Right lobe of liver (tissue), 6 donors: ENCODE measurements around the gene OSBPL8. TPM values are rescaled to one million over a fixed set of nuclear protein-coding genes. Genes with fewer than 3 reads are reported as not detected.
"Not testable (repeated sequence)": the region's sequence is repeated elsewhere in the genome, so short reads cannot be mapped to it uniquely, and the experiment has no call there.

Experiments used
- ATAC-seq, 4 donors: fragments of 200-7000 bp; cut with Tn5 transposase; one replicate each; pipeline ENCODE4 v1.9.1; 2020; ENCODE audit warnings: mild to moderate bottlenecking in 4 of 4, moderate library complexity in 4 of 4
- DNase-seq, 3 donors: peaks; one replicate each; pipeline ENCODE4 v3.0.0-alpha.2; 2020
- H3K27ac ChIP-seq, 3 donors: fragments of 200-600 bp; one replicate each; pipeline ENCODE4 v1.8.0; 2022
- H3K27me3 ChIP-seq, 2 donors: fragments of 200-600 bp; one replicate each; pipeline ENCODE4 v1.8.0; 2022
- H3K36me3 ChIP-seq, 4 donors: fragments of 200-600 bp; sonication (generic) in 1 of 4; one replicate each; pipeline versions ENCODE4 v1.5.1 to v1.8.0; 2017 to 2022; ENCODE audit warnings: control low read depth in 1 of 4
- H3K4me1 ChIP-seq, 4 donors: fragments of 200-600 bp; sonication (generic) in 1 of 4; one replicate each; pipeline versions ENCODE4 v1.5.1 to v1.8.0; 2017 to 2022; ENCODE audit warnings: control low read depth in 1 of 4
- H3K4me3 ChIP-seq, 3 donors: fragments of 200-600 bp; one replicate each; pipeline ENCODE4 v1.8.0; 2022
- H3K9me3 ChIP-seq, 4 donors: fragments of 200-600 bp; sonication (generic) in 1 of 4; one replicate each; pipeline versions ENCODE4 v1.5.1 to v1.8.0; 2017 to 2022; ENCODE audit warnings: control low read depth in 1 of 4
- POLR2A ChIP-seq: fragments of 450-650 bp; IDR thresholded peaks from one replicate; pipeline ENCODE4 v1.6.1; 2017; ENCODE audit warnings: antibody characterized with exemption, mild to moderate bottlenecking
- WGBS: methylation state at CpG from one replicate; pipeline ENCODE4 v1.1.6; 2018; ENCODE audit warnings: low coverage, low lambda C conversion rate; ENCODE audit not compliant: insufficient coverage; ENCODE audit errors: missing lambda C conversion rate; 5-methylcytosine and 5-hydroxymethylcytosine counted together
- intact Hi-C, 2 donors: fragments of 100-400 bp; cut with DNase I; formaldehyde crosslinking; loops; one replicate each; pipeline versions ENCODE4 v1.11.2 to v1.14.1; 2022
- total RNA-seq, 6 experiments: library from RNA; depleted of rRNA in 2 of 6; stranded (reverse); fragments of >200 nt in 2 of 6; fragmentation: NEBNext Ultra II Directional in 3 of 6; extraction: Animal tissue kit (Norgen Biotek cat#: 25700) in 3 of 6; gene quantifications; one replicate each; pipeline versions ENCODE4 v1.1.0 to v1.2.4, GENCODE V29; 2016 to 2023
- TF ChIP-seq, protein P1 (sequence below), 4 donors: fragments of 200-600 bp in 3 of 4; fragments of 450-650 bp in 1 of 4; IDR thresholded peaks; one replicate each; pipeline versions ENCODE4 v1.5.1 to v1.8.0; 2016 to 2022; ENCODE audit warnings: antibody characterized with exemption in 4 of 4, mild to moderate bottlenecking in 2 of 4
- donor health status: DM: no; HTN: yes; CAD: no.
- donor health status: DM: no; HTN: no; CAD: no.
- donor health status: DM: no; HTN: no; CAD: no.
- donor health status: DM: no; HTN: yes; CAD: no.
- donor health status: DM: no; HTN: yes; CAD: no.

Gene OSBPL8
- total RNA-seq, 6 experiments from 2014 or later: 20.2 to 29.1 (median 24.2) TPM

DNA sequence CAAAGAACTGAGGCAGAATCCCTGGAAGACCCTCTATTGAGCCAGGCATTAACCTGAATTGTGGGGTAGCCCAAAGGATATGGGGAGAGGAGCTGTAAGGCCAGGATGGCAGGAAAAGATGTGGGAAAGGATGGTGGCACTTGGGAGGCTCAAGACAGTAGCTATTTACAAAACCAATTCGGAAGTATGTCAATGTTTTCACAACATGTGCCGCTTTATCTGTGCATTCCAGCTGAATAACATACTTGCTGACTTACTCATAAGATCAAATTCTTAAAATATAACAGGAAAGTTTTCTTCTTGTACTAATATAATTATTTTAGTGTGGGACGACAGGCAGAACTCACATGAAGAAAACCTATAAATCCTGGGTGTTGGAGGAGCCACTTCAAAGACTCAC lies 222.0 kb downstream of the OSBPL8 start:
- Histone ChIP-seq H3K27me3 (no peaks in the 10 kb centered on the region), H3K4me3 (no peak overlapping the region), H3K4me1 (no peaks in the 10 kb centered on the region), H3K36me3 (no peaks in the 10 kb centered on the region), H3K9me3 (no peaks in the 10 kb centered on the region), H3K27ac (no peak overlapping the region)
- 72% methylated on average over 3 of the region's 3 CpGs for WGBS
- intact Hi-C loops: no loop called here
- TF ChIP-seq, protein P1, sequence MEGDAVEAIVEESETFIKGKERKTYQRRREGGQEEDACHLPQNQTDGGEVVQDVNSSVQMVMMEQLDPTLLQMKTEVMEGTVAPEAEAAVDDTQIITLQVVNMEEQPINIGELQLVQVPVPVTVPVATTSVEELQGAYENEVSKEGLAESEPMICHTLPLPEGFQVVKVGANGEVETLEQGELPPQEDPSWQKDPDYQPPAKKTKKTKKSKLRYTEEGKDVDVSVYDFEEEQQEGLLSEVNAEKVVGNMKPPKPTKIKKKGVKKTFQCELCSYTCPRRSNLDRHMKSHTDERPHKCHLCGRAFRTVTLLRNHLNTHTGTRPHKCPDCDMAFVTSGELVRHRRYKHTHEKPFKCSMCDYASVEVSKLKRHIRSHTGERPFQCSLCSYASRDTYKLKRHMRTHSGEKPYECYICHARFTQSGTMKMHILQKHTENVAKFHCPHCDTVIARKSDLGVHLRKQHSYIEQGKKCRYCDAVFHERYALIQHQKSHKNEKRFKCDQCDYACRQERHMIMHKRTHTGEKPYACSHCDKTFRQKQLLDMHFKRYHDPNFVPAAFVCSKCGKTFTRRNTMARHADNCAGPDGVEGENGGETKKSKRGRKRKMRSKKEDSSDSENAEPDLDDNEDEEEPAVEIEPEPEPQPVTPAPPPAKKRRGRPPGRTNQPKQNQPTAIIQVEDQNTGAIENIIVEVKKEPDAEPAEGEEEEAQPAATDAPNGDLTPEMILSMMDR (IDR thresholded peaks at IDR 0.05): no peak
- TF ChIP-seq POLR2A: no peak
- ATAC-seq (no peak), DNase-seq (no peak)

DNA sequence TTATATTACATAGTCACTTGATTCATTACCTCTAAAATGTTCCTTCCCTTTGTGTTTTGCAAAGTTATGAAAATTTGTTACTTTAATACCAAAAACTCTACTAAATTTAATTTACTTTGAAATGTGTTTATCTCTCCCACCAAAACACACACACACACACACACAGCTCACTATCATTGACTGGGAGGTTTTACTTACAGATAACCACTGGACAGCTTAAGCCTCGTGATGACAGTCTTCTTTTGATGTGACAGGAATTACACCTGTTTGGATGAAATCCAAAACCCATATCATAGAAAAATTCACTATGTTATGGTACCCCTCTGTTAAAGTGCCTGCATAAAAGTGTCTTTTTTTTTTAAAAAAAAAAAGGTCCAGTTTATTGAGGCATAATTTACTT lies 227.0 kb downstream of the OSBPL8 start:
- WGBS: 47% methylated on average over 1 of the region's 1 CpG
- Histone ChIP-seq H3K4me1 (no peaks in the 10 kb centered on the region), H3K4me3 (no peak overlapping the region), H3K27me3 (no peaks in the 10 kb centered on the region), H3K27ac (no peak overlapping the region), H3K9me3 (no peaks in the 10 kb centered on the region), H3K36me3 (no peaks in the 10 kb centered on the region)
- TF ChIP-seq POLR2A: no peak
- intact Hi-C loops: no loop called here
- ATAC-seq (no peak), DNase-seq (no peak)

DNA sequence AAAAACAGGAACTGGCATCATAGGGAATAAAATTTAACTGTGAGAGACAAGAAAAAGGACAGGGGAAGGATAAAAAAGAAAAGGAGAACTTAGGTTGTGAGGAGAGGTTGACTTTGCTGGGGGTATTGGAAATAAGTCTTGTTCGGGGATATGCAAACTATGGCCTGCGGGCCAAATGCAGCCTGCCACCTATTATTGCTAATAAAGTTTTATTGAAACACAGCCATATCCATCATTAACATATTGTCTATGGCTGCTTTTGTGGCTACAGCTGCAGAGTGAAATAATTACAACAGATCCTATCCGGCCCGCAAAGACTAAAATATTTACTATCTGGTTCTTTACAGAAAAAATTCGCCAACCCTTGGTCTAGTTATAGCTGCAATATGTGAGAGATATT lies 230.0 kb downstream of the OSBPL8 start:
- H3K27ac ChIP-seq: no peak overlapping the region
- no peak for ATAC-seq
- no peaks in the 10 kb centered on the region for H3K27me3 ChIP-seq
- no peak for DNase-seq
- WGBS: 91% methylated on average over 5 of the region's 5 CpGs
- H3K9me3 ChIP-seq: no peaks in the 10 kb centered on the region
- no peaks in the 10 kb centered on the region for H3K36me3 ChIP-seq
- intact Hi-C loops: no loop called here
- no peak overlapping the region for H3K4me3 ChIP-seq
- H3K4me1 ChIP-seq: no peaks in the 10 kb centered on the region
- TF ChIP-seq POLR2A: no peak

DNA sequence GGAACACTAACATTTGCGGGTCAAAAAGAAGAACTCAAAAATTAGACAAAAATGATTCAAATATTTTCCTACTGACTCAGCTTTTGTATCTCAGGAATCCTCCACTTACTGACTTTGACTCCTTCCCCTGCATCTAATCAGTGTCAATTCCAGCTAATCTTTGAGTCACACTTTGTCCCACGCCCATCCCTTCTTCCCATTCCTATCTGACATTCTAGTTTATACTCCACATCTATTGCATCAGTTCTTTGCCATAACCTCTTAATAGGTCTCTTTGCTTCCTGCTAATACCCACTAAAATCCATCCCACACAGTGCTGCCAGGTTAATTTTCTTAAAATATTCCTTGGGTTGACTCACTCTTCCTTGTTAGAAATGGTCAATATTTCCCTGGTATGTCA lies 230.4 kb downstream of the OSBPL8 start:
- TF ChIP-seq POLR2A: no peak
- TF ChIP-seq, protein P1 (IDR thresholded peaks at IDR 0.05): no peak
- Histone ChIP-seq H3K4me1 (no peaks in the 10 kb centered on the region), H3K27me3 (no peaks in the 10 kb centered on the region), H3K9me3 (no peaks in the 10 kb centered on the region), H3K36me3 (no peaks in the 10 kb centered on the region), H3K4me3 (no peak overlapping the region), H3K27ac (no peak overlapping the region)
- DNase-seq (no peak), ATAC-seq (no peak)
- WGBS: 83% methylated on average over 2 of the region's 2 CpGs
- intact Hi-C loops: no loop called here

DNA sequence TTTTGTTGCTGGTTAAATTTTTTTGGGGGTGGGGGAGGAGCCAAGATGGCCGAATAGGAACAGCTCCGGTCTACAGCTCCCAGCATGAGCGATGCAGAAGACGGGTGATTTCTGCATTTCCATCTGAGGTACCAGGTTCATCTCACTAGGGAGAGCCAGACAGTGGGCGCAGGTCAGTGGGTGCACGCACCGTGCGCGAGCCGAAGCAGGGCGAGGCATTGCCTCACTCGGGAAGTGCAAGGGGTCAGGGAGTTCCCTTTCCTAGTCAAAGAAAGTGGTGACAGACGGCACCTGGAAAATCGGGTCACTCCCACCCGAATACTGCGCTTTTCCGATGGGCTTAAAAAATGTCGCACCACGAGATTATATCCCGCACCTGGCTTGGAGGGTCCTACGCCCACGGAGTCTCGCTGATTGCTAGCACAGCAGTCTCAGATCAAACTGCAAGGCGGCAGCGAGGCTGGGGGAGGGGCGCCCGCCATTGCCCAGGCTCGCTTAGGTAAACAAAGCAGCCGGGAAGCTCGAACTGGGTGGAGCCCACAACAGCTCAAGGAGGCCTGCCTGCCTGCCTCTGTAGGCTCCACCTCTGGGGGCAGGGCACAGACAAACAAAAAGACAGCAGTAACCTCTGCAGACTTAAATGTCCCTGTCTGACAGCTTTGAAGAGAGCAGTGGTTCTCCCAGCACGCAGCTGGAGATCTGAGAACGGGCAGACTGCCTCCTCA lies 239.8 kb downstream of the OSBPL8 start:
- H3K9me3 ChIP-seq, H3K4me1 ChIP-seq, intact Hi-C loops, H3K27ac ChIP-seq, ATAC-seq, H3K4me3 ChIP-seq, DNase-seq, H3K36me3 ChIP-seq, H3K27me3 ChIP-seq: not testable (repeated sequence)
- 93% methylated on average over 4 of the region's 32 CpGs for WGBS

DNA sequence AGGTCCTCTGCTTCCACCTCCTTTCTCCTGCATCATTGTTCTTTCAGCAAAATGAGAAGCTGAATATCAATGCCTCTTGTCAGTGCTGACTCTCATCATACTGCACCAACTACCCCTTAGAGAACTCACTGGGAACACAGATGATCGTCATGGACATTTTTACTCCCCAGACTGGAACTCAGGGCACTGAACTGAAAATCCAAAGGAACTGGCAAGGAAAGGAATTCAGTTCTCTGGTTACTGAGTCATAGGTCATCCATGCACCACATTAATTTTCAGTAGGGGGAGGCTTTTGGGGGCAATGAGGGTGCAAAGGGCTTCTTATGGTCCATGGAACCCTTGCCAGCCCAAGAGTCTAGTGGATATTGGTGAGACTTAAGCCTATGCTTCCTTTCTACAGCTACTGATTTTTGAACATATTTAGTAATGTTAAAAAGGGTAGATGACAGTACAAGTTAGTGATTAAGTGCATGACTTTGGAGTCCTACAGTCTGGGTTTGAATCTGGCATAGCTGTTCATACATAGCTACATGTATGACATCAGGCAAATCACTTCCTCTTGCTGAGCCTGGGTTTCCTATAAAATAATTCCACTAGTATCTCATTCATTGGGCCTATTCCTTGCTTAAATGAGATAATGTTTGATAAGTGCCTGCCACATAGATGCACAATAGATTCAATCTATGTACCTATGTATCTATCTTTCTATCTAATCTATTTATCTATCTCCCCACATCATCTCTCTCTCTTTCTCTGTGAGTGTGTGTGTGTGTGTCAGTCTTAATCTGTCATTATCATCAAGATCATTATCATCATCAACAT lies 240.6 kb downstream of the OSBPL8 start:
- 86% methylated on average over 1 of the region's 1 CpG for WGBS

More for the DNA sequence above, 240.6 kb downstream of the OSBPL8 start:
- Histone ChIP-seq H3K36me3 (no peaks in the 10 kb centered on the region), H3K9me3 (no peaks in the 10 kb centered on the region), H3K27ac (no peak overlapping the region), H3K4me3 (no peak overlapping the region), H3K4me1 (no peaks in the 10 kb centered on the region), H3K27me3 (no peaks in the 10 kb centered on the region)
- ATAC-seq (no peak), DNase-seq (no peak)
- intact Hi-C loops: no loop called here
- TF ChIP-seq, protein P1 (IDR thresholded peaks at IDR 0.05): no peak
- TF ChIP-seq POLR2A: no peak
